ENCODE data around the gene PPP1R9A.

The PPP1R9A gene

GRCh38 chr7:95066737-95067530 lies 159.5 kb downstream of the PPP1R9A start:
- H3K4me3 ChIP-seq (ENCODE audit: control insufficient read depth, low read depth, low read length) = no peak overlapping the region
- no peak for TF ChIP-seq CTCF (conservative IDR thresholded peaks at IDR 0.05; ENCODE audit: control insufficient read depth, insufficient read depth, low read depth, low read length)
- DNase-seq (ENCODE audit: low read depth) = peak; percentile 52

GRCh38 chr7:95088536-95089215 lies 181.3 kb downstream of the PPP1R9A start:
- DNase-seq (ENCODE audit: low read depth) = no peak
- H3K4me3 ChIP-seq (ENCODE audit: control insufficient read depth, low read depth, low read length) = no peak overlapping the region
- no peak for TF ChIP-seq CTCF (conservative IDR thresholded peaks at IDR 0.05; ENCODE audit: control insufficient read depth, insufficient read depth, low read depth, low read length)

- no peak for DNase-seq (ENCODE audit: low read depth)
- no peak overlapping the region for H3K4me3 ChIP-seq (ENCODE audit: control insufficient read depth, low read depth, low read length)
- TF ChIP-seq CTCF (conservative IDR thresholded peaks at IDR 0.05; ENCODE audit: control insufficient read depth, insufficient read depth, low read depth, low read length) = no peak
Measured at GRCh38 chr7:95089414-95090315, 182.3 kb downstream of the PPP1R9A start.

- no peak for DNase-seq (ENCODE audit: low read depth)
- H3K4me3 ChIP-seq (ENCODE audit: control insufficient read depth, low read depth, low read length) = no peak overlapping the region
- TF ChIP-seq CTCF (conservative IDR thresholded peaks at IDR 0.05; ENCODE audit: control insufficient read depth, insufficient read depth, low read depth, low read length) = no peak
Measured at GRCh38 chr7:95092324-95092723, 184.9 kb downstream of the PPP1R9A start.

- no peak for TF ChIP-seq CTCF (conservative IDR thresholded peaks at IDR 0.05; ENCODE audit: control insufficient read depth, insufficient read depth, low read depth, low read length)
- DNase-seq (ENCODE audit: low read depth) = no peak
- H3K4me3 ChIP-seq (ENCODE audit: control insufficient read depth, low read depth, low read length) = no peak overlapping the region
Measured at GRCh38 chr7:95095259-95095965, 188.0 kb downstream of the PPP1R9A start.

GRCh38 chr7:95095966-95096540 lies 188.7 kb downstream of the PPP1R9A start:
- DNase-seq (ENCODE audit: low read depth) = no peak
- TF ChIP-seq CTCF (conservative IDR thresholded peaks at IDR 0.05; ENCODE audit: control insufficient read depth, insufficient read depth, low read depth, low read length) = no peak
- no peak overlapping the region for H3K4me3 ChIP-seq (ENCODE audit: control insufficient read depth, low read depth, low read length)
